SU-DHL-6 (cell line): ENCODE measurements around the gene GGT6.

Source experiments
- H2AFZ ChIP-seq: fragments of 200-600 bp; sonication (generic); 2 replicates; pipeline ENCODE4 v1.6.1; 2014; ENCODE audit warnings: low read depth, mild to moderate bottlenecking, moderate library complexity, mixed read lengths, antibody characterized with exemption, low read length; ENCODE audit not compliant: severe bottlenecking
- H3F3A ChIP-seq: fragments of 200-600 bp; shearing (Covaris generic); 2 replicates; pipeline ENCODE4 v1.6.0; 2016; ENCODE audit warnings: antibody characterized with exemption, mild to moderate bottlenecking; ENCODE audit not compliant: insufficient read depth
- H3K27ac ChIP-seq: fragments of 200-600 bp; sonication (generic); 2 replicates; pipeline ENCODE4 v1.5.1; 2016; ENCODE audit warnings: low read depth, mild to moderate bottlenecking, low read length, moderate library complexity, mixed read lengths
- H3K27me3 ChIP-seq: fragments of 200-600 bp; sonication (generic), shearing (Covaris generic); 2 replicates; pipeline ENCODE4 v1.6.0; 2014; ENCODE audit warnings: mild to moderate bottlenecking, low read length
- H3K36me3 ChIP-seq: fragments of 200-600 bp; sonication (generic); 2 replicates; pipeline ENCODE4 v1.6.1; 2014; ENCODE audit warnings: mild to moderate bottlenecking, low read length, mixed read lengths
- H3K4me2 ChIP-seq: fragments of 300-600, 200-600 bp; shearing (Covaris generic), sonication (generic); 2 replicates; pipeline ENCODE4 v1.6.0; 2014; ENCODE audit warnings: low read length, low read depth, mild to moderate bottlenecking; ENCODE audit not compliant: poor library complexity, severe bottlenecking
- H3K4me3 ChIP-seq: fragments of 200-600 bp; sonication (generic); 2 replicates; pipeline ENCODE4 v1.5.1; 2014; ENCODE audit warnings: antibody characterized with exemption, low read length, mild to moderate bottlenecking, mixed read lengths; ENCODE audit not compliant: insufficient read depth, poor library complexity, severe bottlenecking
- H3K79me2 ChIP-seq: fragments of 200-600 bp; sonication (generic); 2 replicates; pipeline ENCODE4 v1.6.1; 2014; ENCODE audit warnings: mild to moderate bottlenecking, low read length, moderate library complexity; ENCODE audit not compliant: insufficient read depth
- H3K9ac ChIP-seq: fragments of 200-600 bp; sonication (generic); 2 replicates; pipeline ENCODE4 v1.7.0; 2014; ENCODE audit warnings: mild to moderate bottlenecking, low read length
- H3K9me2 ChIP-seq: fragments of 200-600 bp; sonication (generic); replicated peaks from 2 replicates; pipeline ENCODE4 v1.6.1; 2014; ENCODE audit warnings: low read length; ENCODE audit not compliant: insufficient read depth
- H3K9me3 ChIP-seq: fragments of 200-600 bp; sonication (generic); 2 replicates; pipeline ENCODE4 v1.6.1; 2014; ENCODE audit warnings: low read length, mixed read lengths; ENCODE audit not compliant: insufficient read depth
- H4K20me1 ChIP-seq: fragments of 200-600 bp; sonication (generic); 2 replicates; pipeline ENCODE4 v1.6.1; 2014; ENCODE audit warnings: low read depth, mild to moderate bottlenecking, antibody characterized with exemption, low read length, moderate library complexity, mixed read lengths
- CTCF ChIP-seq: fragments of 200-600 bp; sonication (generic); IDR thresholded peaks from one replicate; pipeline ENCODE4 v1.5.1; 2017; ENCODE audit warnings: antibody characterized with exemption, mild to moderate bottlenecking, low read length, moderate library complexity; ENCODE audit not compliant: insufficient read depth, poor library complexity, severe bottlenecking
- EZH2phosphoT487 ChIP-seq: fragments of 200-600 bp; sonication (generic), shearing (Covaris generic); conservative IDR thresholded peaks from 2 replicates; pipeline ENCODE4 v1.6.1; 2018; ENCODE audit warnings: mild to moderate bottlenecking, antibody characterized with exemption, low read length, moderate library complexity, mixed read lengths

The GGT6 gene

GRCh38 chr17:4558347-4558971 lies 1.9 kb downstream of the GGT6 start:
- Histone ChIP-seq H3F3A (no peaks in the 10 kb centered on the region), H3K9me3 (no peaks in the 10 kb centered on the region), H3K9ac (no peak overlapping the region), H3K79me2 (peaks cover 17% of the 10 kb centered on the region), H3K27ac (no peak overlapping the region), H4K20me1 (no peaks in the 10 kb centered on the region), H3K4me2 (no peak overlapping the region), H3K36me3 (no peaks in the 10 kb centered on the region), H3K9me2 (no peaks in the 10 kb centered on the region), H3K27me3 (no peaks in the 10 kb centered on the region), H2AFZ (no peak overlapping the region), H3K4me3 (no peak overlapping the region)
- no peak for TF ChIP-seq EZH2phosphoT487
- no peak for TF ChIP-seq CTCF

- H3K9me3 ChIP-seq = no peaks in the 10 kb centered on the region
- H3K27ac ChIP-seq = no peak overlapping the region
- no peak overlapping the region for H3K4me3 ChIP-seq
- H3K36me3 ChIP-seq = no peaks in the 10 kb centered on the region
- no peaks in the 10 kb centered on the region for H3K9me2 ChIP-seq
- no peak for TF ChIP-seq CTCF
- no peak for TF ChIP-seq EZH2phosphoT487
- H3K4me2 ChIP-seq = no peak overlapping the region
- no peak overlapping the region for H3K9ac ChIP-seq
- no peaks in the 10 kb centered on the region for H3K27me3 ChIP-seq
- no peaks in the 10 kb centered on the region for H4K20me1 ChIP-seq
- H3F3A ChIP-seq = no peaks in the 10 kb centered on the region
- H2AFZ ChIP-seq = no peak overlapping the region
- H3K79me2 ChIP-seq = peaks cover 22% of the 10 kb centered on the region
These were observed 2.6 kb downstream of the GGT6 start for GRCh38 chr17:4557626-4558346.

GRCh38 chr17:4556996-4557395 lies 3.4 kb downstream of the GGT6 start:
- no peak overlapping the region for H3K9ac ChIP-seq
- H3K27ac ChIP-seq = no peak overlapping the region
- H3K4me3 ChIP-seq = no peak overlapping the region
- no peaks in the 10 kb centered on the region for H4K20me1 ChIP-seq
- H3K9me2 ChIP-seq = no peaks in the 10 kb centered on the region
- no peak for TF ChIP-seq CTCF
- no peak for TF ChIP-seq EZH2phosphoT487
- H3K27me3 ChIP-seq = no peaks in the 10 kb centered on the region
- peaks cover 22% of the 10 kb centered on the region for H3K79me2 ChIP-seq
- H3K36me3 ChIP-seq = no peaks in the 10 kb centered on the region
- H3K9me3 ChIP-seq = no peaks in the 10 kb centered on the region
- H2AFZ ChIP-seq = no peak overlapping the region
- H3F3A ChIP-seq = no peaks in the 10 kb centered on the region
- H3K4me2 ChIP-seq = no peak overlapping the region
